ENCODE results near the gene SHISA9. TPM values are rescaled to one million over a fixed set of nuclear protein-coding genes. Genes with fewer than 3 reads are reported as not detected.

The SHISA9 gene
- polyA plus RNA-seq, 3 donors, result 0.01 TPM; not detected in 2

GRCh38 chr16:13052431-13052830 is 151.0 kb downstream of the SHISA9 start:
- Histone ChIP-seq H2AFZ (ENCODE audit: insufficient read depth, low read depth, low read length, poor library complexity, severe bottlenecking) (no peak overlapping the region), H3K36me3 (replicated peaks in 1 of 2; ENCODE audit: control insufficient read depth in 1 of 2, insufficient read depth in 2 of 2, low read length in 2 of 2) (no peaks in the 10 kb centered on the region), H3K27ac (ENCODE audit: low read depth in 1 of 2, low read length in 2 of 2) (no peak overlapping the region), H4K20me1 (ENCODE audit: insufficient read depth, low read length) (no peaks in the 10 kb centered on the region), H3K4me1 (ENCODE audit: control insufficient read depth in 1 of 2, insufficient read depth in 2 of 2, low read length in 2 of 2) (no peaks in the 10 kb centered on the region), H3K27me3 (ENCODE audit: control insufficient read depth in 2 of 2, insufficient read depth in 2 of 2, low read length in 2 of 2) (no peaks in the 10 kb centered on the region), H3K79me2 (ENCODE audit: insufficient read depth, low read length) (no peaks in the 10 kb centered on the region), H3K4me3 (replicated peaks in 1 of 3; ENCODE audit: low read depth in 2 of 3, low read length in 3 of 3) (no peak overlapping the region), H3K9me3 (replicated peaks in 1 of 2; ENCODE audit: control insufficient read depth in 1 of 2, insufficient read depth in 1 of 2, low read length in 2 of 2) (peaks cover 4 to 5% of the 10 kb centered on the region in 2 donors), H3K9ac (ENCODE audit: insufficient read depth, low read length, poor library complexity, severe bottlenecking) (no peak overlapping the region), H3K4me2 (replicated peaks; ENCODE audit: extremely low read depth, low read length, poor library complexity, severe bottlenecking) (no peak overlapping the region)
- intact Hi-C loops (cut with micrococcal nuclease), result no loop called here
- TF ChIP-seq CTCF (IDR thresholded peaks at IDR 0.05), result no peak
- no peak overlapping the region for H3K4me3 Mint-ChIP-seq
- no peaks in the 10 kb centered on the region for H3K27me3 Mint-ChIP-seq (ENCODE audit: low read depth in 3 of 3)
- no peaks in the 10 kb centered on the region for H3K4me1 Mint-ChIP-seq
- H3K36me3 Mint-ChIP-seq, result no peaks in the 10 kb centered on the region
- no CpG with 5 or more reads among the region's 1 CpG for WGBS (ENCODE audit: insufficient coverage)
- H3K9me3 Mint-ChIP-seq, result peaks cover 0 to 14% (median 8%) of the 10 kb centered on the region in 7 donors
- no peak for DNase-seq
- H3K27ac Mint-ChIP-seq, result no peak overlapping the region

- intact Hi-C loops (cut with micrococcal nuclease), result no loop called here
- no peak for TF ChIP-seq CTCF (IDR thresholded peaks at IDR 0.05)
- WGBS (ENCODE audit: insufficient coverage), result 100% methylated on average over 1 of the region's 3 CpGs
- Histone ChIP-seq H3K36me3 (replicated peaks in 1 of 2; ENCODE audit: control insufficient read depth in 1 of 2, insufficient read depth in 2 of 2, low read length in 2 of 2) (no peaks in the 10 kb centered on the region), H3K4me1 (ENCODE audit: control insufficient read depth in 1 of 2, insufficient read depth in 2 of 2, low read length in 2 of 2) (no peaks in the 10 kb centered on the region), H2AFZ (ENCODE audit: insufficient read depth, low read depth, low read length, poor library complexity, severe bottlenecking) (no peak overlapping the region), H4K20me1 (ENCODE audit: insufficient read depth, low read length) (no peaks in the 10 kb centered on the region), H3K4me3 (replicated peaks in 1 of 3; ENCODE audit: low read depth in 2 of 3, low read length in 3 of 3) (no peak overlapping the region), H3K27ac (ENCODE audit: low read depth in 1 of 2, low read length in 2 of 2) (no peak overlapping the region), H3K9me3 (replicated peaks in 1 of 2; ENCODE audit: control insufficient read depth in 1 of 2, insufficient read depth in 1 of 2, low read length in 2 of 2) (no peaks in the 10 kb centered on the region), H3K79me2 (ENCODE audit: insufficient read depth, low read length) (no peaks in the 10 kb centered on the region), H3K9ac (ENCODE audit: insufficient read depth, low read length, poor library complexity, severe bottlenecking) (no peak overlapping the region), H3K4me2 (replicated peaks; ENCODE audit: extremely low read depth, low read length, poor library complexity, severe bottlenecking) (no peak overlapping the region), H3K27me3 (ENCODE audit: control insufficient read depth in 2 of 2, insufficient read depth in 2 of 2, low read length in 2 of 2) (no peaks in the 10 kb centered on the region)
- H3K9me3 Mint-ChIP-seq, result peaks cover 0 to 8% (median 4%) of the 10 kb centered on the region in 7 donors
- H3K27ac Mint-ChIP-seq, result no peak overlapping the region
- peaks cover 0 to 3% (median 0%) of the 10 kb centered on the region in 3 donors for H3K27me3 Mint-ChIP-seq (ENCODE audit: low read depth in 3 of 3)
- no peaks in the 10 kb centered on the region for H3K36me3 Mint-ChIP-seq
- no peak overlapping the region for H3K4me3 Mint-ChIP-seq
- DNase-seq, result no peak
- H3K4me1 Mint-ChIP-seq, result no peaks in the 10 kb centered on the region
These were observed 154.1 kb downstream of the SHISA9 start for GRCh38 chr16:13055480-13055879.

Data from CD14-positive monocyte (primary cell).